Neural progenitor cell (in vitro differentiated cells): ENCODE results near the gene MESP2.

ENCODE experiments used
- EZH2 ChIP-seq: fragments of 200-600 bp; sonication (generic); IDR thresholded peaks from 2 replicates; pipeline ENCODE4 v1.6.1; 2017; ENCODE audit warnings: antibody characterized with exemption, mild to moderate bottlenecking, moderate library complexity
- TF ChIP-seq, protein P1 (sequence below): fragments of 200-600 bp; sonication (generic); IDR thresholded peaks from 2 replicates; pipeline ENCODE4 v1.5.1; 2017; ENCODE audit warnings: antibody characterized with exemption, mild to moderate bottlenecking

DNA sequence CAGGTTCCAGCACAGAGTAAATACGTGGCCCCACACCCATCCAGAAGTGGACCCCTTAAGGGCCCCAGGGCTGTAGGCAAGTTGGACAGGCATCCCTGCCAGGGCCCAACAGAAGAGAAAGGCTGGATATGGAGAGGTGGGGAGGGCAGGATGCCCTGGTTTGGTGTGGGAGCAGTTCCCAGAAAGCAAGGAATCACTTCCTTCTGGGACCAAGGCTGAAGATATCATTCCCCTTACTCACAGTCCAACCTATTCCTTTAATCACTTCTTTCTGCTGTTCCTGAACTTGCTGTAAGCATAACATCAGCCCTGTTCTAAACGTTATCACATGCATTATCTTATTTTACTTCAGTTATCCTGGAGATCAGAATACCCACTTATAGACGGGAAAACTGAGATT, 6.1 kb upstream of the MESP2 start:
- TF ChIP-seq, protein P1, sequence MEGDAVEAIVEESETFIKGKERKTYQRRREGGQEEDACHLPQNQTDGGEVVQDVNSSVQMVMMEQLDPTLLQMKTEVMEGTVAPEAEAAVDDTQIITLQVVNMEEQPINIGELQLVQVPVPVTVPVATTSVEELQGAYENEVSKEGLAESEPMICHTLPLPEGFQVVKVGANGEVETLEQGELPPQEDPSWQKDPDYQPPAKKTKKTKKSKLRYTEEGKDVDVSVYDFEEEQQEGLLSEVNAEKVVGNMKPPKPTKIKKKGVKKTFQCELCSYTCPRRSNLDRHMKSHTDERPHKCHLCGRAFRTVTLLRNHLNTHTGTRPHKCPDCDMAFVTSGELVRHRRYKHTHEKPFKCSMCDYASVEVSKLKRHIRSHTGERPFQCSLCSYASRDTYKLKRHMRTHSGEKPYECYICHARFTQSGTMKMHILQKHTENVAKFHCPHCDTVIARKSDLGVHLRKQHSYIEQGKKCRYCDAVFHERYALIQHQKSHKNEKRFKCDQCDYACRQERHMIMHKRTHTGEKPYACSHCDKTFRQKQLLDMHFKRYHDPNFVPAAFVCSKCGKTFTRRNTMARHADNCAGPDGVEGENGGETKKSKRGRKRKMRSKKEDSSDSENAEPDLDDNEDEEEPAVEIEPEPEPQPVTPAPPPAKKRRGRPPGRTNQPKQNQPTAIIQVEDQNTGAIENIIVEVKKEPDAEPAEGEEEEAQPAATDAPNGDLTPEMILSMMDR = no peak
- no peak for TF ChIP-seq EZH2
